HepG2 (cell line): ENCODE results near the gene RGS14. TPM values are rescaled to one million over a fixed set of nuclear protein-coding genes. Genes with fewer than 3 reads are reported as not detected.

Experiments used
- ATF7-NPFF ChIP-seq: sonication (generic); formaldehyde crosslinking; IDR thresholded peaks from 2 replicates; pipeline ENCODE4 v1.8.1; 2023; ENCODE audit warnings: mild to moderate bottlenecking, low read depth, missing genetic modification reagents, moderate library complexity
- CEBPB ChIP-seq: IDR thresholded peaks from 2 replicates; pipeline ENCODE4 v1.6.1; 2011; ENCODE audit warnings: low read depth, low read length, improper control_type of control experiment, borderline replicate concordance
- FIP1L1 ChIP-seq: fragments of 200-400 bp; formaldehyde crosslinking; IDR thresholded peaks from 2 replicates; pipeline ENCODE4 v1.6.1; 2018; ENCODE audit warnings: low read depth, mild to moderate bottlenecking, low read length, moderate library complexity, borderline replicate concordance; ENCODE audit not compliant: insufficient read depth
- MEF2D ChIP-seq: sonication (generic); formaldehyde crosslinking; IDR thresholded peaks from 2 replicates; pipeline ENCODE4 v1.5.1; 2020; ENCODE audit warnings: mild to moderate bottlenecking, missing genetic modification reagents
- MEIS1 ChIP-seq: sonication (generic); formaldehyde crosslinking; IDR thresholded peaks from 2 replicates; pipeline ENCODE4 v1.9.0; 2021; ENCODE audit warnings: mild to moderate bottlenecking, missing genetic modification reagents, moderate library complexity, borderline replicate concordance
- NFATC3 ChIP-seq: sonication (generic); formaldehyde crosslinking; IDR thresholded peaks from 2 replicates; pipeline ENCODE4 v1.5.1; 2020; ENCODE audit warnings: mild to moderate bottlenecking, missing genetic modification reagents
- NFKBIZ ChIP-seq: IDR thresholded peaks from 2 replicates; pipeline ENCODE4 v1.6.1; 2018; ENCODE audit warnings: missing genetic modification reagents, missing compliant biosample characterization
- TCF12 ChIP-seq, 2 experiments: fragments of 450-650 bp in 1 of 2; sonication (generic) in 1 of 2; formaldehyde crosslinking in 1 of 2; IDR thresholded peaks; 2 replicates each; pipeline versions ENCODE4 v1.6.1 to v1.8.0; 2017 to 2022; ENCODE audit warnings: antibody characterized with exemption in 1 of 2, mild to moderate bottlenecking in 1 of 2, missing genetic modification reagents in 1 of 2, moderate library complexity in 1 of 2
- TP53 ChIP-seq: sonication (generic); formaldehyde crosslinking; conservative IDR thresholded peaks from 2 replicates; pipeline ENCODE4 v1.4.0; 2020; ENCODE audit warnings: missing genetic modification reagents
- ZBTB49 ChIP-seq: sonication (generic); formaldehyde crosslinking; IDR thresholded peaks from 2 replicates; pipeline ENCODE4 v1.4.0; 2020; ENCODE audit warnings: missing genetic modification reagents, borderline replicate concordance
- ZC3H13 ChIP-seq: sonication (generic); formaldehyde crosslinking; IDR thresholded peaks from 2 replicates; pipeline ENCODE4 v1.8.1; 2023; ENCODE audit warnings: mild to moderate bottlenecking, missing genetic modification reagents, moderate library complexity
- ZC3H4 ChIP-seq: sonication (generic); formaldehyde crosslinking; IDR thresholded peaks from 2 replicates; pipeline ENCODE4 v1.4.0; 2020; ENCODE audit warnings: missing genetic modification reagents, borderline replicate concordance
- ZKSCAN5 ChIP-seq: sonication (generic); formaldehyde crosslinking; IDR thresholded peaks from 2 replicates; pipeline ENCODE4 v1.5.1; 2020; ENCODE audit warnings: mild to moderate bottlenecking, missing genetic modification reagents
- ZNF121 ChIP-seq: sonication (generic); formaldehyde crosslinking; IDR thresholded peaks from 2 replicates; pipeline ENCODE4 v1.5.0; 2020; ENCODE audit warnings: mild to moderate bottlenecking, missing genetic modification reagents
- ZNF17 ChIP-seq: sonication (generic); formaldehyde crosslinking; IDR thresholded peaks from 2 replicates; pipeline ENCODE4 v1.5.0; 2020; ENCODE audit warnings: mild to moderate bottlenecking, missing genetic modification reagents
- ZNF432 ChIP-seq: sonication (generic); formaldehyde crosslinking; IDR thresholded peaks from 2 replicates; pipeline ENCODE4 v1.5.0; 2020; ENCODE audit warnings: missing genetic modification reagents, mild to moderate bottlenecking, borderline replicate concordance
- ZNF577 ChIP-seq: sonication (generic); formaldehyde crosslinking; IDR thresholded peaks from 2 replicates; pipeline ENCODE4 v1.4.0; 2020; ENCODE audit warnings: mild to moderate bottlenecking, low read depth, missing genetic modification reagents, borderline replicate concordance
- ZNF724P ChIP-seq: sonication (generic); formaldehyde crosslinking; IDR thresholded peaks from 2 replicates; pipeline ENCODE4 v1.8.0; 2022; ENCODE audit warnings: missing genetic modification reagents, borderline replicate concordance
- ZNF782 ChIP-seq: sonication (generic); formaldehyde crosslinking; IDR thresholded peaks from 2 replicates; pipeline ENCODE4 v1.4.0; 2020; ENCODE audit warnings: missing genetic modification reagents, mild to moderate bottlenecking, borderline replicate concordance
- ZSCAN20 ChIP-seq: sonication (generic); formaldehyde crosslinking; IDR thresholded peaks from 2 replicates; pipeline ENCODE4 v1.4.0; 2020; ENCODE audit warnings: missing genetic modification reagents, mild to moderate bottlenecking, borderline replicate concordance
- polyA plus RNA-seq, 8 experiments: library from polyadenylated mRNA; depleted of rRNA in 3 of 8; stranded (reverse) in 7 of 8; unstranded in 1 of 8; fragments of >200 nt; fragmentation: Illumina TruSeq in 4 of 8; extraction: Trizol in 4 of 8; gene quantifications; 2 replicates each; pipeline versions ENCODE4 v1.2.1 to v1.2.3, GENCODE V29; 2011 to 2016; ENCODE audit warnings: low read depth in 4 of 8, missing spikeins in 1 of 8, mixed read lengths in 1 of 8; ENCODE audit not compliant: insufficient read depth in 1 of 8
- total RNA-seq, 5 experiments: library from RNA; depleted of rRNA; stranded (reverse); fragments of >200 nt; fragmentation: Illumina TruSeq; extraction: Trizol; gene quantifications; 2 replicates each; pipeline ENCODE4 v1.2.3, GENCODE V29; 2016; ENCODE audit warnings: low read depth in 1 of 5
- TF ChIP-seq, protein P1 (sequence below): sonication (generic); formaldehyde crosslinking; IDR thresholded peaks from 2 replicates; pipeline ENCODE4 v1.5.1; 2020; ENCODE audit warnings: mild to moderate bottlenecking, missing genetic modification reagents, borderline replicate concordance

Gene RGS14
- total and polyA plus RNA-seq, 2 of the 13 experiments (the other 11 are each of a cell fraction or from before 2014, with no cell fraction given) = 11.1 to 17.2 TPM

DNA sequence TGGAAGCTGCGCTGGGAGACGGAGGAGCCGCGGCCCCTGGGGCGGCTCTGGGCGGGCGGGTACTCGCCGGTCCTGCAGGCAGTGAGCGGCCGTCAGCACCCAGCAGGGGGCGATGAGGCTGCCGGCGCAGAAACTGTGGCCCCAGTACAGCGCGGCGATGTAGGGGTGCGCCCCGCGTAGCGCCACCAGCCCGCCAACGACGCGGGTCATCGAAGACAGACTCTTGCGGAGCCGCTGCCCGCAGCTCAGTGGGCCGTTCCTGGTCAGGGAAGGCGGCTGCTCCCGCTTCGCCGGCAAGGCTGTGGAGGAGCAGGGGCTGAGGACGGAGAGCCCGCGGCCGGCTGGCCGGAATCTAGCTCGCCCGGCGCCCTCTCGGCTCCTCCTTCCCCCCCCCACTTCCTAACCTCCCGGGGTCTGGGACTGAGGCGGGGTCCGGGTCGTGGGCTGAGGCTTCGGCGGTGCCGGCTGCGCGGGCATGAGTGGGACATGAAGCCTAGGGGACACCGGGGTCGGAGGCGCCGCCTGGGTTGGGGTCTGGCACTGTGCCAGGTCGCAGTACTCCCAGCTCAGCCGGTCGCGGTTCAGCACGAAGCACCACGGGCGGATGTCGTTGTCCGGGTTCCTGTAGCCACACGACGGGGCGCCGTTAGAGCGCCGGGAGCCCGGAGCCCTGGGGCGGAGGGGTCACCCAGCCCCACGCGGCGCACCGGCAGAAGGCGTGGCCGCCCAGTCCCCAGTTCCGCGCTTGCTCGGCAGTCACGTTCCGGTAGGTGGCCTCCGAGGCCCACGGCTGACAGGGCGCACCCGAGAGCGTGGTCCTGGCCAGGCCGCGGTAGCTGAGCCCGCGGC is 46.3 kb downstream of the RGS14 start (continued):
- TF ChIP-seq, protein P1, sequence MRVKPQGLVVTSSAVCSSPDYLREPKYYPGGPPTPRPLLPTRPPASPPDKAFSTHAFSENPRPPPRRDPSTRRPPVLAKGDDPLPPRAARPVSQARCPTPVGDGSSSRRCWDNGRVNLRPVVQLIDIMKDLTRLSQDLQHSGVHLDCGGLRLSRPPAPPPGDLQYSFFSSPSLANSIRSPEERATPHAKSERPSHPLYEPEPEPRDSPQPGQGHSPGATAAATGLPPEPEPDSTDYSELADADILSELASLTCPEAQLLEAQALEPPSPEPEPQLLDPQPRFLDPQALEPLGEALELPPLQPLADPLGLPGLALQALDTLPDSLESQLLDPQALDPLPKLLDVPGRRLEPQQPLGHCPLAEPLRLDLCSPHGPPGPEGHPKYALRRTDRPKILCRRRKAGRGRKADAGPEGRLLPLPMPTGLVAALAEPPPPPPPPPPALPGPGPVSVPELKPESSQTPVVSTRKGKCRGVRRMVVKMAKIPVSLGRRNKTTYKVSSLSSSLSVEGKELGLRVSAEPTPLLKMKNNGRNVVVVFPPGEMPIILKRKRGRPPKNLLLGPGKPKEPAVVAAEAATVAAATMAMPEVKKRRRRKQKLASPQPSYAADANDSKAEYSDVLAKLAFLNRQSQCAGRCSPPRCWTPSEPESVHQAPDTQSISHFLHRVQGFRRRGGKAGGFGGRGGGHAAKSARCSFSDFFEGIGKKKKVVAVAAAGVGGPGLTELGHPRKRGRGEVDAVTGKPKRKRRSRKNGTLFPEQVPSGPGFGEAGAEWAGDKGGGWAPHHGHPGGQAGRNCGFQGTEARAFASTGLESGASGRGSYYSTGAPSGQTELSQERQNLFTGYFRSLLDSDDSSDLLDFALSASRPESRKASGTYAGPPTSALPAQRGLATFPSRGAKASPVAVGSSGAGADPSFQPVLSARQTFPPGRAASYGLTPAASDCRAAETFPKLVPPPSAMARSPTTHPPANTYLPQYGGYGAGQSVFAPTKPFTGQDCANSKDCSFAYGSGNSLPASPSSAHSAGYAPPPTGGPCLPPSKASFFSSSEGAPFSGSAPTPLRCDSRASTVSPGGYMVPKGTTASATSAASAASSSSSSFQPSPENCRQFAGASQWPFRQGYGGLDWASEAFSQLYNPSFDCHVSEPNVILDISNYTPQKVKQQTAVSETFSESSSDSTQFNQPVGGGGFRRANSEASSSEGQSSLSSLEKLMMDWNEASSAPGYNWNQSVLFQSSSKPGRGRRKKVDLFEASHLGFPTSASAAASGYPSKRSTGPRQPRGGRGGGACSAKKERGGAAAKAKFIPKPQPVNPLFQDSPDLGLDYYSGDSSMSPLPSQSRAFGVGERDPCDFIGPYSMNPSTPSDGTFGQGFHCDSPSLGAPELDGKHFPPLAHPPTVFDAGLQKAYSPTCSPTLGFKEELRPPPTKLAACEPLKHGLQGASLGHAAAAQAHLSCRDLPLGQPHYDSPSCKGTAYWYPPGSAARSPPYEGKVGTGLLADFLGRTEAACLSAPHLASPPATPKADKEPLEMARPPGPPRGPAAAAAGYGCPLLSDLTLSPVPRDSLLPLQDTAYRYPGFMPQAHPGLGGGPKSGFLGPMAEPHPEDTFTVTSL (CRISPR knock-in tag) = no peak
- TF ChIP-seq TP53 (CRISPR knock-in tag) = no peak
- no peak for TF ChIP-seq ZNF577 (CRISPR knock-in tag)
- TF ChIP-seq ZNF17 (CRISPR knock-in tag) = no peak
- TF ChIP-seq ZNF782 (CRISPR knock-in tag) = no peak
- TF ChIP-seq FIP1L1 = no peak
- no peak for TF ChIP-seq CEBPB
- no peak for TF ChIP-seq MEIS1
- TF ChIP-seq ZNF724P = no peak
- TF ChIP-seq ZC3H4 (CRISPR knock-in tag) = no peak
- TF ChIP-seq NFKBIZ = no peak
- no peak for TF ChIP-seq ZKSCAN5 (CRISPR knock-in tag)
- no peak for TF ChIP-seq ATF7-NPFF (CRISPR knock-in tag)
- peak; percentile 77 for TF ChIP-seq ZNF121 (CRISPR knock-in tag)
- TF ChIP-seq ZBTB49 = no peak
- TF ChIP-seq MEF2D (CRISPR knock-in tag) = no peak
- 0 out of 2 replicates have a peak, but pooled peaks have one; percentile 3 for TF ChIP-seq ZC3H13
- no peak for TF ChIP-seq NFATC3 (CRISPR knock-in tag)
- no peak for TF ChIP-seq TCF12 (IDR thresholded peaks at IDR 0.05)
- TF ChIP-seq TCF12 (CRISPR knock-in tag; IDR thresholded peaks at IDR 0.05) = 0 out of 2 replicates have a peak, but pooled peaks have one; percentile 46
- peak; percentile 63; the same call in 1 of the 2 replicates for TF ChIP-seq ZSCAN20 (CRISPR knock-in tag)
- no peak for TF ChIP-seq ZNF432 (CRISPR knock-in tag)
